SKM-1 (cell line): ENCODE results near the gene SHOC2.
"Not testable (repeated sequence)": the region's sequence is repeated elsewhere in the genome, so short reads cannot be mapped to it uniquely, and the experiment has no call there.

Experiments
- DNase-seq: peaks from one replicate; lab custom pipeline; 2025; ENCODE audit not compliant: unreplicated experiment; lab: John Stamatoyannopoulos, UW

SHOC2 gene

GRCh38 chr10:110901954-110902819 lies 17.2 kb upstream of the SHOC2 start:
- no peak for DNase-seq

DNA sequence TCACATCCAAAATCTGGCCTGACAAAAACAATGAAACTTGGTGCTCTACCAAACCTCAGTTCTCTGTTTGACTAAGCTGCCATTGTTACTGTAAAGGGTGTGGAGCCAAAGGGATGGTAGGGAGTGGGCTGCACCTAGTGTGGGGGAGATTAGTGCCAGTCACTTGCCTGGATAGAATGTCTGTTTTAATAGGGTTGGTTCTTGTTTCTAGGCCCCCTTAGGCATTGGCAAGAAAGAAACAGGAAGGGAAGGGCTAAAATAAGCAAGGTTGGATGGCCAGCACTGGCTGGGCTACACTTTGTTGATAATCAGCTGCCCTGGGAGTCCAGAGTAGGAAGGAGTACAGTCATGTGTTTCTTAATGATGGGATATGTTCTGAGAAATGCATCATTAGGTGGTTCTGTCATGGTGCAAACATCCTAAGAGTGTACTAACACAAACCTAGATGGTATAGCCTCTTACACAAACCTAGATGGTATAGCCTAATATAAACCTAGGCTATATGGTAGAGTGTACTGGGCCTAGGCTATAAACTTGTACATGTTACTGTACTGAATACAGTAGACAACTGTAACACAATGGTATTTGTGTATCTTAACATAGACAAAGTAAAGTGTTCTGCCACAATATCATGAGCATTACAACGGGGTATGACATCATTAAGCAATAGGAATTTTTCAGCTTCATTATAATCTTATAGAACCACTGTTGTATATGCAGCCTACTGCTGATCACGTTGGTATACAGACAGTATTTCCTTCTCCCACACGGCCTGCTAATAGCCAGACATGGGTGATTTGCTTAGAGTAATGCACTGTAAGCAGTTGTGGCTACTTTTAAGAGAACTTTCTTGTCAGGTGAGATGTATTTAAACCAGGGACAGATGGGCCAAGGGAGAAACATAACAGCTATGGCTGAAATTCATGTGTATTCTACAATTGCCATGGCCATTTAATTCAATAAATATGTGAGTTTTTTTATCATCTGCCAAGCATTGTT lies 15.8 kb upstream of the SHOC2 start:
- no peak for DNase-seq

- no peak for DNase-seq
Measured at GRCh38 chr10:110910138-110910537, 9.3 kb upstream of the SHOC2 start.

GRCh38 chr10:110912374-110912773 lies 7.0 kb upstream of the SHOC2 start:
- no peak for DNase-seq

- no peak for DNase-seq
Measured at GRCh38 chr10:110914431-110914830, 5.0 kb upstream of the SHOC2 start.

GRCh38 chr10:110915035-110915434 lies 4.4 kb upstream of the SHOC2 start:
- DNase-seq = no peak

- DNase-seq = not testable (repeated sequence)
Measured at GRCh38 chr10:110915600-110915999, 3.8 kb upstream of the SHOC2 start.

GRCh38 chr10:110916554-110917346 lies 2.7 kb upstream of the SHOC2 start:
- no peak for DNase-seq

DNA sequence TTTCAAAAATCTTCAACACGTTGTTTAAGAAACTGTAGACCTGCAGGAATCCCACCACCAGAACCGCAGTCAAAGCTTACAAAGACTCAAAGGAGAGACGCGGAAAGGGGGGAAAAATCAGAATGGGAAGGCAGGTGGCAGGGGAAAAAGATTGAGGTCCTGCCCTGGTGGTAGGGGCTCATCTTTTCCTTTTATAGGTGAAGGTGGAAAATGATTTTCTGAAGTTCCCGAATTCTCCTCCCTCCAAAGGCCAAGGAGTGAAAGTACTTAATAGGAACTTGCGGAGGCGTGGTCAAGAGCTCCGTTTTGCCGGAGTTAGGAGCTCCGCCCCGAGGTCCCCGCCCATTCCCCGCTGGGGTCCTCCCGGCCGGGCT lies 1.1 kb upstream of the SHOC2 start:
- DNase-seq = peak; percentile 87

DNA sequence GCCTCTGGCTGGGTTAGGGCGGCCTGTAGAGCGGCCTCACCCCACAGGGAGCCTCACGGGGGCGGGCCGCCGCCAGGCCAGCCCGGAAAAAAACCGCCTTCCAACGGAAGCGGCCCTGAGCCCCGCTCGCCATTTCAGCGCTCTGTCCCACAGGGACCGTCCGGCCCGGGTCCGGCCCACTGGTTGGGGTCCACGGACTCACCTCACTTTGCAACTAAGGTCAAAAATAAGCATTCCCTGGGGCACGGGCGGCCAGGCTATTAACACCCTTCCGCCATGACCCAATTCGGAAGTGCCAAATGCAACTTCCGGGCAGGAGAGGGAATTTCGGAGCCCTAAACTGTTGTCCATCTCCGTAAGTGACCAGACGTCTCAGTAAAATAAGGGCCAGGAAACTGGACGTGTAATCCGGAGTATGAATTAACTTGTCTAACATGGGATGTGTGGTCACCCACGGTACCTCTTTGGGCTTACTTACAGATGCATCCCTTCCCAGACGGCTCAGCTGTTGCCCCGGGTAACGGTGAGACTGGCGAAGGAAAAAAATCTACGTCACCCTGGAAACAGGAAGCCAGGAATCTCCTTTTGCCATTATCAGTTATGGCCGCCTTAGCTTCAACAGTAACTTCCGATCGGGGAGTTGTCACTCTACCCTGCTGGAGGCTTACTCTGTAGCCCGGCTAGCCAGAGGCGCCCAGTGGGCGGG lies 608 bp upstream of the SHOC2 start, which contains the start of gene BBIP1:
Gene BBIP1 (minus strand): TSS at position 538 of the 706 bp plus-strand sequence. CDS start 1,023 bp downstream, outside the sequence.
- DNase-seq = peak; percentile 99

DNA sequence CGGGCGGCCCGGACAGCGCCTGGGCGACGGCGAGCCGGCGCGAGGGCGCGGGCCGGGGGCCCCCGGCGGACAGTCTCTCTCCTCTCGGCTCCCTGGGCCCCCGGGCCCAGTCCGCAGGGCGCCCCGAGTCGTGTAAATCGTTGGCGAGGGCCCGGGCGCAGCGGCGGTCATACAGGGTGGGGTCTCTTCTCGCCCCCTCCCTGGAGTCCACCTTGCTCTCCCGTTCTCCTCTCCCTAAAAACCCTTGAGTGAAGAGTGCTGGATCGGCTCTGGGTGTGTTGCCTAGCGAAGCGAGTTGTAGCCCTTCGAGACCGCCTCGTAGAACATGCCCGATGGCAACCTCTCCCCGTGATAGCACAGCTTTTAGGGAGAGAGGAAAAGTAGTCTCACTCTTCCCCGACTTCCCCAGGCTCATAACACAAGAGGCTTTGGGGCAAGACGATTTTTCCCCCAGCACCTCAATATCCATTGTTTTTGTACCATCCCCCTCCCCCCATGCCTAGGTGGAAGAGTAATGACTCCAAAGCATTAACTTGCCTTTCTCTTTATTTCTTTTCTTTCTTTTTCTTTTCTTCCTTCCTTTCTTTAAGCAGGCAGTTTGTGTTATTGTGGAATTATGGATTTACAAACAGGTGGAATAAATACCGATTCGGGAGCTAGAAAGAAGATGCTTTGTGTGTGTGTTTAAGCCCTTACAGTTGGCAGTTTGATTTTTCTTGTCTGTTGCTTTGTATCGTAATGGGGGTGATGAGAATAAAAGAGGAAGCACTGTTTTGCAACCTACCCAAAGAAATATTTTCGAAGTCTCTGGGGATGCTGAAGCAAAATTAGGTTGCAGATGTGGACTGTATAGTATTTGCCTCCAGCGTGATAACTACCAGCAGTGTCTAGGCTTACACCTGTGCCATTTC lies 822 bp downstream of the SHOC2 start:
- peak; percentile 76 for DNase-seq

DNA sequence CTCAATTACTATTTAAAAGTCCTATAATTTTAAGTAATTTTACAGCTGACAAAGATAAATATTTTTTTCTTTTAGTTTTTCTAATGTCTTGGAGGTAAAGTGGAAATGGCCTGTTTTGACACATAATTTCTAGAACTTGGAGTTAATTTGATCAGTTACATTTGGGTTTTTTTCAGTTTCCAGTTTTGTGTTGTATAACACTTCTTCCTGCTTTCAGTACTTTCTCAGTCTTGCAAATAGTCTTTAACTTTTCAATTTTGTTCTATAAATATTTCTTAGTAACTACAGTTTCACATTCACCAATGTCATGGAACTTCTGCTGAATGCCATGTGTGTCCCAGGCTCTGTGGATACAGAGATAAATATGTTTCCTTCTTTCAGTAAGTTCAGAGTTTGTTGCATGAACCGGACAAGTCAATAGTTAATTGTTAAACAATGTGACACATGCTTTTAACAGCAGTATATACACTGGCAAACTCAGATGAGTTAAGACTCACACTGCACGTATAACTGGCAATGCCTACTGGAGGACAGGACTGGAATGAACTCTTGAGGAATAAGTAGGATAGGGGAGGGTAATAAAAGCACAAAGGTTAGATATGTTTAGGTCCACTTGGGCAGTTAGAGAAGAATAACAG lies 4.6 kb downstream of the SHOC2 start:
- no peak for DNase-seq

- no peak for DNase-seq
Measured at GRCh38 chr10:110927461-110927860, 8.1 kb downstream of the SHOC2 start.

- DNase-seq = no peak
Measured at GRCh38 chr10:110931769-110932381, 12.5 kb downstream of the SHOC2 start.

- DNase-seq = no peak
Measured at GRCh38 chr10:110932505-110933180, 13.2 kb downstream of the SHOC2 start.

- DNase-seq = no peak
Measured at GRCh38 chr10:110936757-110937156, 17.4 kb downstream of the SHOC2 start.

DNA sequence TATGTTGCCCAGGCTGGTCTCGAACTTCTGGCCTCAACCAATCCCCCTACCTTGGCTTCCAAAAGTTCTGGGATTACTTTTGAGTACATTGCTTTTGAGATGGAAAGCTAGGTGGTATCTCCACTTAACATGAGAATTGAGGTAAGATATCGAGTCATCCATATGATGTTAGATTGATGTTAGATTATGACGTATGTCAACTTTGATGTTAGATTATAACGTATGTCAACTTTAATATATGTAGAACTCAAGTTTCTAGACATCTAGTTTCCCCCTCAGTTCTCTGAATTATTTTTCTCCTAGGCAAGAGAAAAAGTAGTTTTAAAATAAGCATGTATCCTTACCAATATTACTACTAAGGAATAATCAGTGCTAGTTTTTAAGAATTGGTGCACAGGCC lies 20.0 kb downstream of the SHOC2 start:
- DNase-seq = no peak
